B cell (primary cell): ENCODE data around the gene NR4A1. TPM values are rescaled to one million over a fixed set of nuclear protein-coding genes. Genes with fewer than 3 reads are reported as not detected.

Experiments used
- ATAC-seq: fragments of 200-7000 bp; cut with Tn5 transposase; one replicate; pipeline ENCODE4 v1.10.0; 2021; ENCODE audit warnings: low read depth, mild to moderate bottlenecking, moderate number of reproducible peaks, moderate library complexity
- CTCF ChIA-PET: fragments of 350-600 bp; sonication (Branson Sonifier 250); formaldehyde crosslinking; loops from one replicate; lab custom pipeline; 2021; ENCODE audit warnings: antibody characterized with exemption, inconsistent platforms; lab: Charles Lee
- POLR2A ChIA-PET: fragments of 350-600 bp; sonication (Branson Sonifier 250); formaldehyde crosslinking; loops from one replicate; lab custom pipeline; 2021; ENCODE audit warnings: antibody characterized with exemption; lab: Charles Lee
- DNase-seq: peaks from one replicate; pipeline ENCODE4 v3.0.0; 2013
- H2AFZ ChIP-seq: 2 replicates; pipeline ENCODE4 v1.6.1; 2012; ENCODE audit warnings: mild to moderate bottlenecking, low read depth, low read length; ENCODE audit not compliant: insufficient read depth, poor library complexity, severe bottlenecking
- H3K27ac ChIP-seq, 2 donors: 1 replicate in 1 of 2; 2 replicates in 1 of 2; pipeline ENCODE4 v1.5.1; 2012 to 2013; ENCODE audit warnings: low read length in 2 of 2, mild to moderate bottlenecking in 2 of 2, moderate library complexity in 1 of 2
- H3K27me3 ChIP-seq, 4 experiments: fragments of 200-600 bp in 1 of 4; sonication (generic) in 1 of 4; replicated peaks in 1 of 4; 1 replicate in 2 of 4; 2 replicates in 2 of 4; pipeline versions ENCODE4 v1.6.1 to v1.7.0; 2013 to 2016; ENCODE audit warnings: low read length in 3 of 4, mild to moderate bottlenecking in 2 of 4, mixed read lengths in 1 of 4, moderate library complexity in 1 of 4; ENCODE audit not compliant: insufficient read depth in 4 of 4, control insufficient read depth in 3 of 4; ENCODE audit errors: control extremely low read depth in 1 of 4
- H3K36me3 ChIP-seq, 2 experiments: replicated peaks in 1 of 2; 1 replicate in 1 of 2; 2 replicates in 1 of 2; pipeline versions ENCODE4 v1.6.1 to v1.7.1; 2013; ENCODE audit warnings: low read length in 1 of 2; ENCODE audit not compliant: insufficient read depth in 2 of 2, control insufficient read depth in 1 of 2; ENCODE audit errors: control extremely low read depth in 1 of 2, extremely low read depth in 1 of 2
- H3K4me1 ChIP-seq, 2 donors: fragments of 200-600 bp in 1 of 2; sonication (generic) in 1 of 2; 1 replicate in 1 of 2; 2 replicates in 1 of 2; pipeline versions ENCODE4 v1.5.1 to v1.6.1; 2013 to 2017; ENCODE audit warnings: low read length in 2 of 2; ENCODE audit not compliant: control insufficient read depth in 2 of 2, insufficient read depth in 2 of 2
- H3K4me2 ChIP-seq: replicated peaks from 2 replicates; pipeline ENCODE3; 2012; ENCODE audit warnings: mild to moderate bottlenecking, low read depth, low read length; ENCODE audit not compliant: poor library complexity, severe bottlenecking
- H3K4me3 ChIP-seq, 5 experiments: fragments of 200-600 bp in 1 of 5; sonication (generic) in 1 of 5; 1 replicate in 3 of 5; 2 replicates in 2 of 5; pipeline versions ENCODE4 v1.5.1 to v1.7.0; 2011 to 2016; ENCODE audit warnings: low read length in 4 of 5, mild to moderate bottlenecking in 4 of 5, low read depth in 2 of 5, control low read depth in 1 of 5, moderate library complexity in 1 of 5; ENCODE audit not compliant: insufficient read depth in 1 of 5; ENCODE audit errors: control extremely low read depth in 1 of 5, extremely low read depth in 1 of 5
- H3K79me2 ChIP-seq: fragments of 200-600 bp; sonication (generic); one replicate; pipeline ENCODE4 v1.6.0; 2016; ENCODE audit warnings: low read length; ENCODE audit not compliant: control insufficient read depth, insufficient read depth
- H3K9ac ChIP-seq: fragments of 200-600 bp; sonication (generic); 2 replicates; pipeline ENCODE4 v1.6.1; 2017; ENCODE audit warnings: mild to moderate bottlenecking, low read length, moderate library complexity
- H3K9me3 ChIP-seq, 3 donors: one replicate each; pipeline versions ENCODE4 v1.6.1 to v1.7.1; 2013; ENCODE audit warnings: low read length in 2 of 3; ENCODE audit not compliant: control insufficient read depth in 2 of 3, insufficient read depth in 1 of 3; ENCODE audit errors: control extremely low read depth in 1 of 3
- H4K20me1 ChIP-seq: 2 replicates; pipeline ENCODE4 v1.6.0; 2012; ENCODE audit warnings: mild to moderate bottlenecking, low read length; ENCODE audit not compliant: insufficient read depth, control insufficient read depth, poor library complexity, severe bottlenecking
- H3K27ac Mint-ChIP-seq: one replicate; pipeline ENCODE4 v1.8.0; 2021; ENCODE audit warnings: mixed read lengths
- H3K27me3 Mint-ChIP-seq: one replicate; pipeline ENCODE4 v1.8.0; 2021; ENCODE audit warnings: mixed read lengths
- H3K4me1 Mint-ChIP-seq: one replicate; pipeline ENCODE4 v1.8.0; 2021; ENCODE audit warnings: mixed read lengths
- H3K4me3 Mint-ChIP-seq: one replicate; pipeline ENCODE4 v1.8.0; 2021; ENCODE audit warnings: mixed read lengths
- H3K9me3 Mint-ChIP-seq: one replicate; pipeline ENCODE4 v1.8.0; 2022; ENCODE audit warnings: mixed read lengths; ENCODE audit not compliant: insufficient read depth
- EZH2 ChIP-seq: IDR thresholded peaks from 2 replicates; pipeline ENCODE4 v1.6.1; 2012; ENCODE audit warnings: borderline replicate concordance, low read depth, mild to moderate bottlenecking, moderate library complexity, low read length; ENCODE audit not compliant: insufficient read depth, poor library complexity, severe bottlenecking
- WGBS: methylation state at CpG from one replicate; pipeline ENCODE4 v1.1.5; 2013; ENCODE audit warnings: missing lambda C conversion rate; ENCODE audit not compliant: insufficient coverage; 5-methylcytosine and 5-hydroxymethylcytosine counted together
- intact Hi-C: fragments of 100-400 bp; cut with micrococcal nuclease; formaldehyde crosslinking; loops from one replicate; pipeline ENCODE4 v1.10.0; 2022
- polyA plus RNA-seq: library from polyadenylated mRNA; depleted of rRNA; stranded (reverse); fragments of >200 nt; gene quantifications from 2 replicates; pipeline ENCODE4 v1.2.3, GENCODE V29; 2012
- total RNA-seq, 2 donors: library from RNA; stranded (reverse); fragments of 120-200 nt in 1 of 2; gene quantifications; 1 replicate in 1 of 2; 2 replicates in 1 of 2; pipeline versions ENCODE4 v1.2.3 to v1.2.4, GENCODE V29; 2013 to 2022
- TF ChIP-seq, protein P1 (sequence below): fragments of 200-600 bp; IDR thresholded peaks from one replicate; pipeline ENCODE4 v1.8.0; 2022; ENCODE audit warnings: antibody characterized with exemption, mild to moderate bottlenecking

NR4A1 gene
- total and polyA plus RNA-seq, 2 donors (not counting 1 experiment from before 2014, with no cell fraction given), result 43.2 to 470 TPM

DNA sequence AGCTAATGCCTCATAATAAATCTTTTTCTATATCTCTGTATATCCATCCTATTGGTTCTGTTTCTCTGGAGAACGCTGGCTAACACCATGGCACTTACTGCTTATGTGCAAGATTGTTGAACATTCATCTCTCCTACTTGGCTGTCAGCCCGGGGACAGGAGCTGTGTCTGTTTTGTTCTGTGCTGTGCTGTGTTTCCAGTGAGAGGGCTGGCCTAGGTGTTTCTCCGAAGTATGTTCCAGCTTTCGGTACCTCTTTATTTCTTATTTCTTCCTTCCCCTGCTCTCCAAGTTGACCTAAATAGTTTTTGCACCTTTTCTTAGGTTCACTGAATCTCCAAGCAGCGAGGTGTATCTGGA, 18.8 kb upstream of the NR4A1 start:
- Mint-ChIP-seq H3K4me1 (peaks cover 46% of the 10 kb centered on the region), H3K9me3 (no peaks in the 10 kb centered on the region), H3K27me3 (no peaks in the 10 kb centered on the region), H3K4me3 (peak overlapping the region; percentile 88), H3K27ac (peak overlapping the region; percentile 94)
- ChIA-PET CTCF (interaction anchor here (0.7 to 32.6 kb wide), 12 partner anchors 8 to 212 kb away, joined by 3 to 1315 read pairs (median 12); partner anchors contain the start of genes ATG101, NR4A1, SMIM41 and TAMALIN), POLR2A (interaction anchor here (0.6 to 2.4 kb wide), 12 partner anchors 9 to 608 kb away, joined by 3 to 15 read pairs (median 5); partner anchors contain the start of genes ATG101, NR4A1 and TAMALIN)
- Histone ChIP-seq H3K4me1 (peaks cover 32 to 48% of the 10 kb centered on the region in 2 donors), H3K27ac (peak overlapping the region; percentile 87 to 93), H3K4me3 (peak overlapping the region in 4 of 5 experiments; percentile 20 to 61 (median 38)), H4K20me1 (no peaks in the 10 kb centered on the region), H3K36me3 (no peaks in the 10 kb centered on the region), H3K79me2 (no peaks in the 10 kb centered on the region), H3K9me3 (no peaks in the 10 kb centered on the region), H3K27me3 (peaks cover 0 to 2% (median 0%) of the 10 kb centered on the region in 4 experiments), H3K4me2 (peak overlapping the region; percentile 87), H3K9ac (peak overlapping the region; percentile 56), H2AFZ (no peak overlapping the region)
- intact Hi-C loops, result loop anchor here (2.0 to 5.0 kb wide), 4 partner anchors 36 to 86 kb away; partner anchors contain the start of genes ACVR1B and ATG101
- no peak for DNase-seq
- TF ChIP-seq, protein P1, sequence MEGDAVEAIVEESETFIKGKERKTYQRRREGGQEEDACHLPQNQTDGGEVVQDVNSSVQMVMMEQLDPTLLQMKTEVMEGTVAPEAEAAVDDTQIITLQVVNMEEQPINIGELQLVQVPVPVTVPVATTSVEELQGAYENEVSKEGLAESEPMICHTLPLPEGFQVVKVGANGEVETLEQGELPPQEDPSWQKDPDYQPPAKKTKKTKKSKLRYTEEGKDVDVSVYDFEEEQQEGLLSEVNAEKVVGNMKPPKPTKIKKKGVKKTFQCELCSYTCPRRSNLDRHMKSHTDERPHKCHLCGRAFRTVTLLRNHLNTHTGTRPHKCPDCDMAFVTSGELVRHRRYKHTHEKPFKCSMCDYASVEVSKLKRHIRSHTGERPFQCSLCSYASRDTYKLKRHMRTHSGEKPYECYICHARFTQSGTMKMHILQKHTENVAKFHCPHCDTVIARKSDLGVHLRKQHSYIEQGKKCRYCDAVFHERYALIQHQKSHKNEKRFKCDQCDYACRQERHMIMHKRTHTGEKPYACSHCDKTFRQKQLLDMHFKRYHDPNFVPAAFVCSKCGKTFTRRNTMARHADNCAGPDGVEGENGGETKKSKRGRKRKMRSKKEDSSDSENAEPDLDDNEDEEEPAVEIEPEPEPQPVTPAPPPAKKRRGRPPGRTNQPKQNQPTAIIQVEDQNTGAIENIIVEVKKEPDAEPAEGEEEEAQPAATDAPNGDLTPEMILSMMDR, result no peak
- no peak for TF ChIP-seq EZH2
- WGBS, result 17% methylated on average over 2 of the region's 5 CpGs
- peak; percentile 4 for ATAC-seq

DNA sequence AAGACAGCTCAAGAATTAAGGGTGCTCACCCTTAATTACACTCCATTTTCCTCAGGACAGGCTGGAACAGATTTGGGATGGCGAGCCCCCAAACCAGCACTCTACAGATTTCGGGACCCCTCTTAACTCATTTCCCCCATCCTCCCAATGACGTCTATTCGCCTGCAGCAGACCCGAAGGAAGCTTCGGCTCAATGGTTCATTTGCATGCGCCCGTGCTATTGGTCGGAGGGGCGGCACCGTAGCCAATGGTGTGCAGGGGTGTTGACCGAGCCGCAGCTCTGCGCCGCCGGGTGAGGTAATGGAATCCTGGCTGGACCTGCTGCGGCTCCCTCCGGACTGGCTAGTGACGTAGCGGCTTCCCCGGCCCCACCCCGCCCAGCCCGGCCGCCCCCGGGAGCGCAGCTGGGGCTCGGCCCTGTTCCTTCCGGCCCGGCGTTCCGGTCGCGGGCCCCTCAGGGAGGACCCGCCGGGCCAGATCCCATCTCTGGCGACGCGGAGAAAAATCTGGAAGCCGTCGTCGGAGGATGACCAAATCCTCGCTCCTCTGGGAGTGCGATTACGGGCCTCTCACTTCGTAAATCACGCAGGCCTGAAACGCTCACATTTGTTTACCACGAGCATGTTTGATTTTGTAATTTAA, 18.3 kb upstream of the NR4A1 start:
- Histone ChIP-seq H3K4me3 (peak overlapping the region; percentile 34 to 62 (median 57)), H3K4me1 (peaks cover 35 to 49% of the 10 kb centered on the region in 2 donors), H3K9me3 (no peaks in the 10 kb centered on the region), H4K20me1 (no peaks in the 10 kb centered on the region), H3K27ac (peak overlapping the region; percentile 93 to 96), H3K9ac (peak overlapping the region; percentile 67), H3K4me2 (peak overlapping the region; percentile 87), H2AFZ (peak overlapping the region; percentile 47), H3K79me2 (no peaks in the 10 kb centered on the region), H3K27me3 (peaks cover 0 to 2% (median 0%) of the 10 kb centered on the region in 4 experiments), H3K36me3 (no peaks in the 10 kb centered on the region)
- TF ChIP-seq EZH2, result no peak
- TF ChIP-seq, protein P1, result no peak
- peaks cover 48% of the 10 kb centered on the region for H3K4me1 Mint-ChIP-seq
- peak overlapping the region; percentile 94 for H3K27ac Mint-ChIP-seq
- ATAC-seq (peak; percentile 79), DNase-seq (peak; percentile 95)
- intact Hi-C loops, result loop anchor here (1.0 to 5.0 kb wide), 6 partner anchors 8 to 86 kb away; partner anchors contain the start of genes ACVR1B, ATG101 and NR4A1
- H3K9me3 Mint-ChIP-seq, result no peaks in the 10 kb centered on the region
- WGBS, result under 1% methylated on average over 48 of the region's 48 CpGs
- H3K27me3 Mint-ChIP-seq, result no peaks in the 10 kb centered on the region
- peak overlapping the region; percentile 88 for H3K4me3 Mint-ChIP-seq
- ChIA-PET CTCF (interaction anchor here (0.7 to 32.6 kb wide), 12 partner anchors 8 to 213 kb away, joined by 3 to 1315 read pairs (median 12); partner anchors contain the start of genes ATG101, NR4A1, SMIM41 and TAMALIN), POLR2A (interaction anchor here (0.5 to 2.4 kb wide), 13 partner anchors 9 to 607 kb away, joined by 3 to 15 read pairs (median 5); partner anchors contain the start of genes ATG101, NR4A1 and TAMALIN)
